H9 (cell line): ENCODE results near the gene NDUFA5. TPM values are rescaled to one million over a fixed set of nuclear protein-coding genes. Genes with fewer than 3 reads are reported as not detected.

Experiments used
- DNase-seq: peaks from one replicate; pipeline ENCODE4 v3.0.0-alpha.2; 2017
- H2AFZ ChIP-seq: one replicate; pipeline ENCODE4 v1.6.1; 2013; ENCODE audit warnings: mild to moderate bottlenecking, low read length, control low read depth, moderate library complexity
- H2AK5ac ChIP-seq: 2 replicates; pipeline ENCODE4 v1.6.1; 2013; ENCODE audit warnings: low read length, control low read depth, mixed read lengths; ENCODE audit not compliant: insufficient read length
- H2BK120ac ChIP-seq: one replicate; pipeline ENCODE4 v1.6.1; 2013; ENCODE audit warnings: low read depth, mild to moderate bottlenecking, low read length, control low read depth, inconsistent platforms; ENCODE audit not compliant: poor library complexity, severe bottlenecking
- H2BK12ac ChIP-seq: 2 replicates; pipeline ENCODE4 v1.6.1; 2013; ENCODE audit warnings: low read length, control low read depth, mixed read lengths, low read depth; ENCODE audit not compliant: insufficient read length
- H2BK15ac ChIP-seq: 2 replicates; pipeline ENCODE4 v1.6.1; 2013; ENCODE audit warnings: low read depth, low read length, control low read depth
- H2BK20ac ChIP-seq: one replicate; pipeline ENCODE4 v1.6.1; 2013; ENCODE audit warnings: low read depth, mild to moderate bottlenecking, low read length, control low read depth, inconsistent platforms; ENCODE audit not compliant: poor library complexity, severe bottlenecking
- H2BK5ac ChIP-seq: 2 replicates; pipeline ENCODE4 v1.6.1; 2013; ENCODE audit warnings: low read length, control low read depth, mixed read lengths; ENCODE audit not compliant: insufficient read length
- H3K14ac ChIP-seq: 2 replicates; pipeline ENCODE4 v1.6.1; 2013; ENCODE audit warnings: low read length, control low read depth; ENCODE audit not compliant: insufficient read depth
- H3K18ac ChIP-seq: 2 replicates; pipeline ENCODE4 v1.6.1; 2013; ENCODE audit warnings: low read depth, mild to moderate bottlenecking, mixed read lengths, low read length, control low read depth; ENCODE audit not compliant: insufficient read length
- H3K23ac ChIP-seq: 2 replicates; pipeline ENCODE4 v1.6.1; 2013; ENCODE audit warnings: low read length, control low read depth, mixed read lengths, low read depth; ENCODE audit not compliant: insufficient read length
- H3K23me2 ChIP-seq: 2 replicates; pipeline ENCODE4 v1.6.1; 2013; ENCODE audit warnings: low read depth, mild to moderate bottlenecking, mixed read lengths, low read length, control low read depth; ENCODE audit not compliant: insufficient read length, poor library complexity, severe bottlenecking
- H3K27ac ChIP-seq: 2 replicates; pipeline ENCODE4 v1.5.1; 2013; ENCODE audit warnings: low read length, control low read depth, mixed read lengths, low read depth; ENCODE audit not compliant: insufficient read length
- H3K27me3 ChIP-seq: 2 replicates; pipeline ENCODE4 v1.6.1; 2013; ENCODE audit warnings: low read length, control low read depth, inconsistent platforms; ENCODE audit not compliant: insufficient read depth
- H3K4ac ChIP-seq: 2 replicates; pipeline ENCODE4 v1.6.1; 2013; ENCODE audit warnings: low read depth, mild to moderate bottlenecking, control low read depth, inconsistent platforms, low read length, moderate library complexity
- H3K4me1 ChIP-seq: 2 replicates; pipeline ENCODE4 v1.6.1; 2013; ENCODE audit warnings: low read length, control low read depth, inconsistent platforms; ENCODE audit not compliant: insufficient read depth
- H3K4me2 ChIP-seq: 2 replicates; pipeline ENCODE4 v1.6.1; 2013; ENCODE audit warnings: low read length, control low read depth, mixed read lengths; ENCODE audit not compliant: insufficient read length, insufficient read depth
- H3K56ac ChIP-seq: 2 replicates; pipeline ENCODE4 v1.6.1; 2013; ENCODE audit warnings: low read depth, mild to moderate bottlenecking, mixed read lengths, low read length, control low read depth; ENCODE audit not compliant: insufficient read length
- H3K79me1 ChIP-seq: 2 replicates; pipeline ENCODE4 v1.6.1; 2013; ENCODE audit warnings: low read depth, mild to moderate bottlenecking, moderate library complexity, low read length, control low read depth, inconsistent platforms; ENCODE audit not compliant: insufficient read depth, poor library complexity, severe bottlenecking
- H3K79me2 ChIP-seq: 2 replicates; pipeline ENCODE4 v1.6.1; 2013; ENCODE audit warnings: low read length, control low read depth, inconsistent platforms; ENCODE audit not compliant: insufficient read depth
- H3K9ac ChIP-seq: 2 replicates; pipeline ENCODE4 v1.6.1; 2013; ENCODE audit warnings: low read length, control low read depth, mixed read lengths; ENCODE audit not compliant: insufficient read length; ENCODE audit errors: extremely low read depth
- H3K9me3 ChIP-seq: one replicate; pipeline ENCODE4 v1.6.1; 2013; ENCODE audit warnings: low read depth, low read length, inconsistent platforms; ENCODE audit not compliant: control insufficient read depth
- H3T11ph ChIP-seq: one replicate; pipeline ENCODE4 v1.6.1; 2013; ENCODE audit warnings: mild to moderate bottlenecking, low read length, control low read depth, inconsistent platforms
- H4K20me1 ChIP-seq: one replicate; pipeline ENCODE4 v1.6.1; 2013; ENCODE audit not compliant: control insufficient read depth, insufficient read length, insufficient read depth
- H4K5ac ChIP-seq: 2 replicates; pipeline ENCODE4 v1.6.1; 2013; ENCODE audit warnings: low read depth, mild to moderate bottlenecking, mixed read lengths, low read length, control low read depth; ENCODE audit not compliant: insufficient read length
- H4K8ac ChIP-seq: replicated peaks from 2 replicates; pipeline ENCODE4 v1.6.1; 2013; ENCODE audit warnings: low read length, control low read depth, mixed read lengths, low read depth; ENCODE audit not compliant: insufficient read length
- H4K91ac ChIP-seq: 2 replicates; pipeline ENCODE4 v1.6.1; 2013; ENCODE audit warnings: low read depth, mild to moderate bottlenecking, moderate library complexity, mixed read lengths, low read length, control low read depth; ENCODE audit not compliant: insufficient read length
- H3K27ac Mint-ChIP-seq, 3 experiments: 2 replicates in 2 of 3; 3 replicates in 1 of 3; pipeline ENCODE4 v1.8.0; 2020 to 2021; ENCODE audit warnings: mixed read lengths in 3 of 3, mild to moderate bottlenecking in 1 of 3, moderate library complexity in 1 of 3
- H3K27me3 Mint-ChIP-seq: 2 replicates; pipeline ENCODE4 v1.8.0; 2021; ENCODE audit warnings: low read depth, mild to moderate bottlenecking, moderate library complexity, mixed read lengths
- H3K36me3 Mint-ChIP-seq, 3 experiments: 2 replicates in 2 of 3; 3 replicates in 1 of 3; pipeline ENCODE4 v1.8.0; 2020 to 2021; ENCODE audit warnings: low read depth in 3 of 3, mixed read lengths in 3 of 3; ENCODE audit not compliant: insufficient read depth in 1 of 3
- H3K4me1 Mint-ChIP-seq, 2 experiments: 2 replicates each; pipeline ENCODE4 v1.8.0; 2020; ENCODE audit warnings: mixed read lengths in 2 of 2
- H3K4me3 Mint-ChIP-seq, 2 experiments: 2 replicates in 1 of 2; 3 replicates in 1 of 2; pipeline ENCODE4 v1.8.0; 2020 to 2021; ENCODE audit warnings: mild to moderate bottlenecking in 2 of 2, mixed read lengths in 2 of 2, moderate library complexity in 1 of 2
- H3K9me3 Mint-ChIP-seq, 2 experiments: 2 replicates in 1 of 2; 3 replicates in 1 of 2; pipeline ENCODE4 v1.8.0; 2020; ENCODE audit warnings: mild to moderate bottlenecking in 2 of 2, mixed read lengths in 2 of 2, moderate library complexity in 1 of 2
- WGBS: extraction: QIAGEN DNeasy Blood & Tissue Kit; methylation state at CpG from one replicate; pipeline ENCODE4 v1.1.7; 2013; ENCODE audit warnings: missing lambda C conversion rate, low lambda C conversion rate, mixed read lengths; ENCODE audit not compliant: insufficient read length; ENCODE audit errors: extremely low coverage; 5-methylcytosine and 5-hydroxymethylcytosine counted together
- total RNA-seq: library from RNA; stranded (reverse); gene quantifications from 2 replicates; pipeline ENCODE4 v1.2.1, GENCODE V29; 2021
- TF ChIP-seq, protein P1 (sequence below): fragments of 200-600 bp; sonication (generic); conservative IDR thresholded peaks from 3 replicates; pipeline ENCODE4 v1.8.0; 2021; ENCODE audit warnings: antibody characterized with exemption, mild to moderate bottlenecking

NDUFA5 gene
- total RNA-seq, 1 experiment from 2014 or later: 76.5 TPM

DNA sequence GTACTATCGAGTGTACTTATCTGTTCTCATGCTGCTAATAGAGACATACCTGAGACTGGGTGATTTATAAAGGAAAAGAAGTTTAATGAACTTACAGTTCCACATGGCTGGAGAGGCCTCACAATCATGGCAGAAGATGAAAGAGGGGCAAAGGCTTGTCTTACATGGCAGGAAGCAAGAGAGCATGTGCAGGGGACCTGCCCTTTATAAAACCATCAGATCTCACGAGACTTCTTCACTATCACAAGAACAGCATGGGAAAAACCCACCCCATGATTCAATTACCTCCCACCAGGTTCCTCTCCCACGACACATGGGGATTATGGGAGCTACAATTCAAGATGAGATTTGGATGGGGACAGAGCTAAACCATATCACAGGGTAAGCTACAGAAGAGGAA is 4.5 kb downstream of the NDUFA5 start:
- H3K14ac ChIP-seq: no peak overlapping the region

More for the DNA sequence above, 4.5 kb downstream of the NDUFA5 start:
- no peak overlapping the region for H3K56ac ChIP-seq
- Mint-ChIP-seq H3K4me3 (no peak overlapping the region), H3K36me3 (peaks cover 12 to 34% (median 28%) of the 10 kb centered on the region in 3 experiments; a peak in 6 of 7 replicates), H3K4me1 (no peaks in the 10 kb centered on the region; a peak in 1 of 4 replicates), H3K9me3 (no peaks in the 10 kb centered on the region; a peak in 1 of 5 replicates), H3K27me3 (no peaks in the 10 kb centered on the region), H3K27ac (no peak overlapping the region)
- TF ChIP-seq, protein P1, sequence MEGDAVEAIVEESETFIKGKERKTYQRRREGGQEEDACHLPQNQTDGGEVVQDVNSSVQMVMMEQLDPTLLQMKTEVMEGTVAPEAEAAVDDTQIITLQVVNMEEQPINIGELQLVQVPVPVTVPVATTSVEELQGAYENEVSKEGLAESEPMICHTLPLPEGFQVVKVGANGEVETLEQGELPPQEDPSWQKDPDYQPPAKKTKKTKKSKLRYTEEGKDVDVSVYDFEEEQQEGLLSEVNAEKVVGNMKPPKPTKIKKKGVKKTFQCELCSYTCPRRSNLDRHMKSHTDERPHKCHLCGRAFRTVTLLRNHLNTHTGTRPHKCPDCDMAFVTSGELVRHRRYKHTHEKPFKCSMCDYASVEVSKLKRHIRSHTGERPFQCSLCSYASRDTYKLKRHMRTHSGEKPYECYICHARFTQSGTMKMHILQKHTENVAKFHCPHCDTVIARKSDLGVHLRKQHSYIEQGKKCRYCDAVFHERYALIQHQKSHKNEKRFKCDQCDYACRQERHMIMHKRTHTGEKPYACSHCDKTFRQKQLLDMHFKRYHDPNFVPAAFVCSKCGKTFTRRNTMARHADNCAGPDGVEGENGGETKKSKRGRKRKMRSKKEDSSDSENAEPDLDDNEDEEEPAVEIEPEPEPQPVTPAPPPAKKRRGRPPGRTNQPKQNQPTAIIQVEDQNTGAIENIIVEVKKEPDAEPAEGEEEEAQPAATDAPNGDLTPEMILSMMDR: no peak
- no peak overlapping the region for H2BK12ac ChIP-seq
- no peak overlapping the region for H4K91ac ChIP-seq
- H3K9ac ChIP-seq: no peak overlapping the region
- no peaks in the 10 kb centered on the region for H3K79me1 ChIP-seq
- H3K27ac ChIP-seq: no peak overlapping the region
- no peaks in the 10 kb centered on the region for H3K4me1 ChIP-seq
- no CpG with 5 or more reads among the region's 3 CpGs for WGBS
- H3K27me3 ChIP-seq: no peaks in the 10 kb centered on the region
- H3K4ac ChIP-seq: no peak overlapping the region
- no peak overlapping the region for H2BK5ac ChIP-seq
- H3K9me3 ChIP-seq: no peaks in the 10 kb centered on the region
- no peak overlapping the region for H3T11ph ChIP-seq
- no peak overlapping the region for H4K5ac ChIP-seq
- H2BK15ac ChIP-seq: no peak overlapping the region
- H2AFZ ChIP-seq: no peak overlapping the region
- no peaks in the 10 kb centered on the region for H4K20me1 ChIP-seq
- no peak overlapping the region for H2BK120ac ChIP-seq
- H3K79me2 ChIP-seq: peaks cover 3% of the 10 kb centered on the region; the same call in 1 of the 2 replicates
- H3K4me2 ChIP-seq: no peak overlapping the region
- H2BK20ac ChIP-seq: no peak overlapping the region
- H4K8ac ChIP-seq: no peak overlapping the region
- DNase-seq: no peak
- H3K18ac ChIP-seq: no peak overlapping the region
- H2AK5ac ChIP-seq: no peak overlapping the region
- H3K23ac ChIP-seq: no peak overlapping the region
- H3K23me2 ChIP-seq: peaks cover 6% of the 10 kb centered on the region
